GM12878 (cell line): ENCODE results near the gene BNIP3. TPM values are rescaled to one million over a fixed set of nuclear protein-coding genes. Genes with fewer than 3 reads are reported as not detected.

ENCODE experiments used
- CREM ChIP-seq: IDR thresholded peaks from 2 replicates; pipeline ENCODE4 v1.6.1; 2014; ENCODE audit warnings: antibody characterized with exemption, low read depth
- IKZF1 ChIP-seq: fragments of 450-650 bp; conservative IDR thresholded peaks from 2 replicates; pipeline ENCODE4 v1.6.1; 2017; ENCODE audit warnings: antibody characterized with exemption, mild to moderate bottlenecking
- NR2C2 ChIP-seq: IDR thresholded peaks from 2 replicates; pipeline ENCODE4 v1.6.1; 2011; ENCODE audit warnings: borderline replicate concordance, low read depth; ENCODE audit not compliant: control insufficient read depth, insufficient read length
- RCOR1 ChIP-seq: conservative IDR thresholded peaks from 2 replicates; pipeline ENCODE4 v1.6.1; 2012; ENCODE audit warnings: low read depth, low read length, improper control_type of control experiment
- RELA ChIP-seq: fragments of 450-650 bp; IDR thresholded peaks from 2 replicates; pipeline ENCODE4 v1.8.0; 2014; ENCODE audit warnings: borderline replicate concordance; ENCODE audit not compliant: partially characterized antibody
- SP1 ChIP-seq: IDR thresholded peaks from one replicate; pipeline ENCODE4 v1.6.1; 2011; ENCODE audit warnings: low read depth, low read length
- TBL1XR1 ChIP-seq: IDR thresholded peaks from 2 replicates; pipeline ENCODE4 v1.6.1; 2012; ENCODE audit warnings: low read depth, low read length, improper control_type of control experiment
- ZBED1 ChIP-seq: IDR thresholded peaks from 2 replicates; pipeline ENCODE4 v1.6.1; 2016; ENCODE audit warnings: borderline replicate concordance
- polyA plus RNA-seq, 11 experiments: library from polyadenylated mRNA; depleted of rRNA in 4 of 11; unstranded in 6 of 11; stranded (reverse) in 5 of 11; fragments of >200 nt; fragmentation: Nextera tagmentation in 4 of 11; fragmentation: Illumina TruSeq in 1 of 11; extraction: Ambion mirVana in 4 of 11; extraction: Trizol in 1 of 11; gene quantifications; 1 replicate in 1 of 11; 2 replicates in 10 of 11; pipeline versions ENCODE4 v1.2.1 to v1.2.3, GENCODE V29; 2011 to 2016; ENCODE audit warnings: inconsistent platforms in 2 of 11, missing spikeins in 2 of 11, low read depth in 1 of 11
- total RNA-seq, 4 experiments: library from RNA; depleted of rRNA in 3 of 4; stranded (reverse); fragments of >200 nt in 3 of 4; fragmentation: Illumina TruSeq in 1 of 4; extraction: Trizol in 1 of 4; gene quantifications; 2 replicates each; pipeline versions ENCODE4 v1.2.1 to v1.2.3, GENCODE V29; 2013 to 2021
- TF ChIP-seq, protein P1 (sequence below): fragments of 150-350 bp; IDR thresholded peaks from 2 replicates; pipeline ENCODE4 v1.6.1; 2014; ENCODE audit warnings: mild to moderate bottlenecking, low read depth, low read length
- TF ChIP-seq, protein P2 (sequence below): IDR thresholded peaks from 2 replicates; pipeline ENCODE4 v1.6.1; 2012; ENCODE audit warnings: low read depth, low read length, improper control_type of control experiment
- TF ChIP-seq, protein P3 (sequence below): fragments of 450-650 bp; IDR thresholded peaks from 2 replicates; pipeline ENCODE4 v1.6.1; 2018; ENCODE audit warnings: mild to moderate bottlenecking, low read depth, moderate library complexity; ENCODE audit not compliant: partially characterized antibody

The BNIP3 gene
- total and polyA plus RNA-seq, 10 of the 15 experiments (the other 5 are each of a cell fraction or from before 2014, with no cell fraction given): 7.7 to 122 (median 29.9) TPM

DNA sequence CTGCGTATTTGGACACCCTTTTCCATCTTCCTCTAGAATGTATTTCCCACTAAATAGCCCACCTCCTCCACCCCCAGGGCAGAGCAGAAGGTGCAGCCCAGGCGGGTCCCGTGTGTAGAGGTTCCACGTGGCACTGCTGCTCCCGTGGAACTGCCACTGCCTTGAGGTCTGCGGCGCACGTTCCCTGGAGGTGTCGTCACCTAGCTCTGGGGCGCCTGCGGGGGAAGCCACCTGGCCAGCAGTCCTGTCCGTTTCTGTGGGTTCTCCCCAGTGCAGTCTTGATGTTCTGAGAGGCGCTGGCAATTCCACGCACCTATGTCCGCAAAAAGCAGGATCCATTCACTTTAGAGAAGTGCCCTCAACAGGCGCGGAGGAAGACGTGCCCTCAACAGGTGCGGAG lies 21.9 kb downstream of the BNIP3 start (continued):
- TF ChIP-seq, protein P1, sequence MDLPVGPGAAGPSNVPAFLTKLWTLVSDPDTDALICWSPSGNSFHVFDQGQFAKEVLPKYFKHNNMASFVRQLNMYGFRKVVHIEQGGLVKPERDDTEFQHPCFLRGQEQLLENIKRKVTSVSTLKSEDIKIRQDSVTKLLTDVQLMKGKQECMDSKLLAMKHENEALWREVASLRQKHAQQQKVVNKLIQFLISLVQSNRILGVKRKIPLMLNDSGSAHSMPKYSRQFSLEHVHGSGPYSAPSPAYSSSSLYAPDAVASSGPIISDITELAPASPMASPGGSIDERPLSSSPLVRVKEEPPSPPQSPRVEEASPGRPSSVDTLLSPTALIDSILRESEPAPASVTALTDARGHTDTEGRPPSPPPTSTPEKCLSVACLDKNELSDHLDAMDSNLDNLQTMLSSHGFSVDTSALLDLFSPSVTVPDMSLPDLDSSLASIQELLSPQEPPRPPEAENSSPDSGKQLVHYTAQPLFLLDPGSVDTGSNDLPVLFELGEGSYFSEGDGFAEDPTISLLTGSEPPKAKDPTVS: no peak
- TF ChIP-seq, protein P2, sequence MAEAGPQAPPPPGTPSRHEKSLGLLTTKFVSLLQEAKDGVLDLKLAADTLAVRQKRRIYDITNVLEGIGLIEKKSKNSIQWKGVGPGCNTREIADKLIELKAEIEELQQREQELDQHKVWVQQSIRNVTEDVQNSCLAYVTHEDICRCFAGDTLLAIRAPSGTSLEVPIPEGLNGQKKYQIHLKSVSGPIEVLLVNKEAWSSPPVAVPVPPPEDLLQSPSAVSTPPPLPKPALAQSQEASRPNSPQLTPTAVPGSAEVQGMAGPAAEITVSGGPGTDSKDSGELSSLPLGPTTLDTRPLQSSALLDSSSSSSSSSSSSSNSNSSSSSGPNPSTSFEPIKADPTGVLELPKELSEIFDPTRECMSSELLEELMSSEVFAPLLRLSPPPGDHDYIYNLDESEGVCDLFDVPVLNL: no peak
- TF ChIP-seq IKZF1 (no peak), ZBED1 (no peak), CREM (no peak), NR2C2 (no peak), RCOR1 (no peak), SP1 (no peak), TBL1XR1 (no peak), RELA (no peak)
- TF ChIP-seq, protein P3, sequence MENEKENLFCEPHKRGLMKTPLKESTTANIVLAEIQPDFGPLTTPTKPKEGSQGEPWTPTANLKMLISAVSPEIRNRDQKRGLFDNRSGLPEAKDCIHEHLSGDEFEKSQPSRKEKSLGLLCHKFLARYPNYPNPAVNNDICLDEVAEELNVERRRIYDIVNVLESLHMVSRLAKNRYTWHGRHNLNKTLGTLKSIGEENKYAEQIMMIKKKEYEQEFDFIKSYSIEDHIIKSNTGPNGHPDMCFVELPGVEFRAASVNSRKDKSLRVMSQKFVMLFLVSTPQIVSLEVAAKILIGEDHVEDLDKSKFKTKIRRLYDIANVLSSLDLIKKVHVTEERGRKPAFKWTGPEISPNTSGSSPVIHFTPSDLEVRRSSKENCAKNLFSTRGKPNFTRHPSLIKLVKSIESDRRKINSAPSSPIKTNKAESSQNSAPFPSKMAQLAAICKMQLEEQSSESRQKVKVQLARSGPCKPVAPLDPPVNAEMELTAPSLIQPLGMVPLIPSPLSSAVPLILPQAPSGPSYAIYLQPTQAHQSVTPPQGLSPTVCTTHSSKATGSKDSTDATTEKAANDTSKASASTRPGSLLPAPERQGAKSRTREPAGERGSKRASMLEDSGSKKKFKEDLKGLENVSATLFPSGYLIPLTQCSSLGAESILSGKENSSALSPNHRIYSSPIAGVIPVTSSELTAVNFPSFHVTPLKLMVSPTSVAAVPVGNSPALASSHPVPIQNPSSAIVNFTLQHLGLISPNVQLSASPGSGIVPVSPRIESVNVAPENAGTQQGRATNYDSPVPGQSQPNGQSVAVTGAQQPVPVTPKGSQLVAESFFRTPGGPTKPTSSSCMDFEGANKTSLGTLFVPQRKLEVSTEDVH: no peak
